ENCODE data around the gene IKBKE. TPM values are rescaled to one million over a fixed set of nuclear protein-coding genes. Genes with fewer than 3 reads are reported as not detected.

IKBKE gene
- total RNA-seq, 1 donor from 2014 or later = 5.1 TPM

DNA sequence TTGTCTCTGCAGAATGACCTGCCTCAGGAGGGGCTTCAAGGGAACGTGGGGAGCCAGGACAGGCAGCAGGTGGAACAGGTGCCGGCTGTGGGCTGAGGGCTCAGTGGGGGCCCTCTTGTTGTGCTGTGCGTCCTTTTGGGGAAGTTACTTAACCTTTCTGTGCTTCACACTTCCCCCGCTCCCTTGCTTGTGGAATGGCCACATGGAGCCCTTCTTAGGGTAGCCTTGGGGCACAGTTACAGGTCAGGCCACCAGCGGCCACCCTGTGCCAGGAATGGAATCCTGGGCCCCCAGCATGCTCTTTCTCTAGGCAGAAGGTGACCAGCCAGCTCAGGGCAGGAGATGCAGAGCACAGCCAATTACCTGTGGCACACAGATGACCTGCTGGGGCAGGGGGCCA is 2.6 kb downstream of the IKBKE start:
- H3K27ac Mint-ChIP-seq = no peak overlapping the region
- H3K4me3 Mint-ChIP-seq (ENCODE audit: low read depth) = no peak overlapping the region
- DNase-seq (ENCODE audit: low spot score, unreplicated experiment) = no peak
- H3K36me3 Mint-ChIP-seq (ENCODE audit: insufficient read depth) = peaks cover 2% of the 10 kb centered on the region
- TF ChIP-seq, protein P1, sequence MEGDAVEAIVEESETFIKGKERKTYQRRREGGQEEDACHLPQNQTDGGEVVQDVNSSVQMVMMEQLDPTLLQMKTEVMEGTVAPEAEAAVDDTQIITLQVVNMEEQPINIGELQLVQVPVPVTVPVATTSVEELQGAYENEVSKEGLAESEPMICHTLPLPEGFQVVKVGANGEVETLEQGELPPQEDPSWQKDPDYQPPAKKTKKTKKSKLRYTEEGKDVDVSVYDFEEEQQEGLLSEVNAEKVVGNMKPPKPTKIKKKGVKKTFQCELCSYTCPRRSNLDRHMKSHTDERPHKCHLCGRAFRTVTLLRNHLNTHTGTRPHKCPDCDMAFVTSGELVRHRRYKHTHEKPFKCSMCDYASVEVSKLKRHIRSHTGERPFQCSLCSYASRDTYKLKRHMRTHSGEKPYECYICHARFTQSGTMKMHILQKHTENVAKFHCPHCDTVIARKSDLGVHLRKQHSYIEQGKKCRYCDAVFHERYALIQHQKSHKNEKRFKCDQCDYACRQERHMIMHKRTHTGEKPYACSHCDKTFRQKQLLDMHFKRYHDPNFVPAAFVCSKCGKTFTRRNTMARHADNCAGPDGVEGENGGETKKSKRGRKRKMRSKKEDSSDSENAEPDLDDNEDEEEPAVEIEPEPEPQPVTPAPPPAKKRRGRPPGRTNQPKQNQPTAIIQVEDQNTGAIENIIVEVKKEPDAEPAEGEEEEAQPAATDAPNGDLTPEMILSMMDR (IDR thresholded peaks at IDR 0.05; ENCODE audit: unreplicated experiment) = no peak
- peaks cover 21% of the 10 kb centered on the region for H3K27me3 Mint-ChIP-seq
- peaks cover 10% of the 10 kb centered on the region for H3K4me1 Mint-ChIP-seq (ENCODE audit: low read depth)
- H3K9me3 Mint-ChIP-seq (ENCODE audit: low read depth) = no peaks in the 10 kb centered on the region

DNA sequence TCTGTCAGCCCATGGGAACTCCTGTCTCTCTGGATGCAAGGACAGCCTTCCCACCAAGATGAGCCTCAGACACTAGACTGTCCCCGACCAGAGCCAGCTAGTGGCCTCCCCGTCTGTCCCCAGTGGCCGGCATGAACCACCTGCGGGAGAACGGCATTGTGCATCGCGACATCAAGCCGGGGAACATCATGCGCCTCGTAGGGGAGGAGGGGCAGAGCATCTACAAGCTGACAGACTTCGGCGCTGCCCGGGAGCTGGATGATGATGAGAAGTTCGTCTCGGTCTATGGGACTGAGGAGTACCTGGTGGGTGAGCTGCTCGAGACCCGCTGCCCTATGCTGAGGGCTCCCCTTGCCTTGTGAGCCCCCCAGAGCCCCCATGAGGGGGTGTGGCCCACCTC is 5.8 kb downstream of the IKBKE start:
- H3K27ac Mint-ChIP-seq = no peak overlapping the region
- H3K9me3 Mint-ChIP-seq (ENCODE audit: low read depth) = no peaks in the 10 kb centered on the region
- peaks cover 3% of the 10 kb centered on the region for H3K36me3 Mint-ChIP-seq (ENCODE audit: insufficient read depth)
- peaks cover 10% of the 10 kb centered on the region for H3K27me3 Mint-ChIP-seq
- DNase-seq (ENCODE audit: low spot score, unreplicated experiment) = no peak
- TF ChIP-seq, protein P1 (IDR thresholded peaks at IDR 0.05; ENCODE audit: unreplicated experiment) = no peak
- H3K4me1 Mint-ChIP-seq (ENCODE audit: low read depth) = peaks cover 3% of the 10 kb centered on the region
- H3K4me3 Mint-ChIP-seq (ENCODE audit: low read depth) = no peak overlapping the region

DNA sequence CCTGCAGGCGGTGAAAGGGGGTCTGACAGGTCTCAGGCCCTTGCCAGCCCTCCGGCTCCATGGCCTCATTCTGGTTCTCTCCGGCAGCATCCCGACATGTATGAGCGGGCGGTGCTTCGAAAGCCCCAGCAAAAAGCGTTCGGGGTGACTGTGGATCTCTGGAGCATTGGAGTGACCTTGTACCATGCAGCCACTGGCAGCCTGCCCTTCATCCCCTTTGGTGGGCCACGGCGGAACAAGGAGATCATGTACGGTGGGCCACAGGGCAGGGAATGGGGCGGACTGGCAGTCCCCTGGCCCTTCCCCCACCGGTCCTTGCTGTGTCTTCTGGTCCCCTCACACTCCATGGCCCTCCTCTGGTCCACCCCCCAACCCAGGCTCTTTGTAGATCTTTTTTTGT is 6.3 kb downstream of the IKBKE start:
- Mint-ChIP-seq H3K4me1 (ENCODE audit: low read depth) (peaks cover 2% of the 10 kb centered on the region), H3K27ac (no peak overlapping the region)
- TF ChIP-seq, protein P1 (IDR thresholded peaks at IDR 0.05; ENCODE audit: unreplicated experiment) = no peak

DNA sequence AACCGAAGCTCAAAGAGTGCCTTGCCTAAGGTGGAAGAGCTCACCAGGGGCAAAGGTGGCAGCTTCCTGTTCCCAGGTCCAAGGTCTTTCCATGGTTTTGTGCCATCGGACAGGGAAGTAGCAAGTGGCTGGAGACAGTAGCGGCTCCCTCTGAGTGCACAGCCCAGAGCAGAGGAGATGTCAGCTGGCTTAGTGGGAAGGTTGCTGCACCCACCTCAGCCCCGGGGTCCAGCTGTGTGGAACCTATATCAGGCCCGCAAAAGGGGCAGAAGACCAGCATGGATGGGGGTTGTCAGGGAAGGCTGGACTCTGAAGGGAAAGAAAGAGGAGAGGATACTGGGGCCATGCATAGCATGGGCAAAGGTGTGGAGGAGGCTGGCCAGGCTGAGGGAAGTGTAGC is 6.8 kb downstream of the IKBKE start:
- TF ChIP-seq, protein P1 (IDR thresholded peaks at IDR 0.05; ENCODE audit: unreplicated experiment) = no peak
- peaks cover 1% of the 10 kb centered on the region for H3K4me1 Mint-ChIP-seq (ENCODE audit: low read depth)
- H3K27me3 Mint-ChIP-seq = peaks cover 6% of the 10 kb centered on the region
- no peak overlapping the region for H3K27ac Mint-ChIP-seq
- H3K9me3 Mint-ChIP-seq (ENCODE audit: low read depth) = no peaks in the 10 kb centered on the region
- H3K4me3 Mint-ChIP-seq (ENCODE audit: low read depth) = no peak overlapping the region
- no peak for DNase-seq (ENCODE audit: low spot score, unreplicated experiment)
- H3K36me3 Mint-ChIP-seq (ENCODE audit: insufficient read depth) = peaks cover 3% of the 10 kb centered on the region

More for the DNA sequence above, 6.3 kb downstream of the IKBKE start:
- Mint-ChIP-seq H3K9me3 (ENCODE audit: low read depth) (no peaks in the 10 kb centered on the region), H3K4me3 (ENCODE audit: low read depth) (no peak overlapping the region), H3K36me3 (ENCODE audit: insufficient read depth) (peaks cover 3% of the 10 kb centered on the region), H3K27me3 (peaks cover 8% of the 10 kb centered on the region)
- no peak for DNase-seq (ENCODE audit: low spot score, unreplicated experiment)

DNA sequence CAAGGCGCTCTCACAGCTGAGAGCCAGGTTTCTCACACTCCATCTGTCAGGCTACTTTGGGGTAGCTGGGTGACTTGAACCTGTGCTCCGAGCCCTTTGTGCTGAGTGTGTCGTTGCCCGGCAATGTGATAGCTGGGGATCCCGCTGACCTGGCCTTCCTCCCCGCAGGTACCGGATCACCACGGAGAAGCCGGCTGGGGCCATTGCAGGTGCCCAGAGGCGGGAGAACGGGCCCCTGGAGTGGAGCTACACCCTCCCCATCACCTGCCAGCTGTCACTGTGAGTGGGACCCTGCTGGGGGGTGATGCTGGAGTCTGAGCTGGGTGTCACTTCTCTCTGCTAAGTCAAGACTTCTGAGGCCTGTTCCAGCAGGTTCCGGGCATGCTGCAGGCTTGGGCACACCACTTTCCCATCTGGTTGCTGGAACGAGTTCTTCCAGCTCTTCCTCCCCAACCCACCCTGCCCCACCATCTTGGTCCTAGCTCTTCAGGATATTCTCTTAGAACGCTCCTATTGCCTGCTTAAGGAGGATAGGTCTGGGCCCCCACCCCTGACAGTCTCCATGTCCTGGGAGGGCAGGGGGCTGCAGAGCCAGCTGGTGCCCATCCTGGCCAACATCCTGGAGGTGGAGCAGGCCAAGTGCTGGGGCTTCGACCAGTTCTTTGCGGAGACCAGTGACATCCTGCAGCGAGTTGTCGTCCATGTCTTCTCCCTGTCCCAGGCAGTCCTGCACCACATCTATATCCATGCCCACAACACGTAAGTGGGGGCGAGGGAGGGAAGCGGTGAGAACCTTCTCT is 7.5 kb downstream of the IKBKE start:
- H3K27ac Mint-ChIP-seq = no peak overlapping the region
- TF ChIP-seq, protein P1 (IDR thresholded peaks at IDR 0.05; ENCODE audit: unreplicated experiment) = no peak
- H3K4me3 Mint-ChIP-seq (ENCODE audit: low read depth) = no peak overlapping the region
- peaks cover 3% of the 10 kb centered on the region for H3K36me3 Mint-ChIP-seq (ENCODE audit: insufficient read depth)
- H3K4me1 Mint-ChIP-seq (ENCODE audit: low read depth) = peaks cover 1% of the 10 kb centered on the region
- peaks cover 6% of the 10 kb centered on the region for H3K27me3 Mint-ChIP-seq
- DNase-seq (ENCODE audit: low spot score, unreplicated experiment) = no peak
- H3K9me3 Mint-ChIP-seq (ENCODE audit: low read depth) = no peaks in the 10 kb centered on the region
